Neural progenitor cell (in vitro differentiated cells): ENCODE measurements around the gene SNX21. TPM values are rescaled to one million over a fixed set of nuclear protein-coding genes. Genes with fewer than 3 reads are reported as not detected.

Experiments
- DNase-seq: peaks from one replicate; pipeline ENCODE4 v3.0.0-alpha.2; 2016; ENCODE audit warnings: low spot score
- H2AFZ ChIP-seq: fragments of 200-600 bp; sonication (generic); replicated peaks from 2 replicates; pipeline ENCODE4 v1.6.1; 2016; ENCODE audit warnings: antibody characterized with exemption
- H3F3A ChIP-seq: fragments of 200-600 bp; sonication (generic); 2 replicates; pipeline ENCODE4 v1.6.1; 2016; ENCODE audit warnings: antibody characterized with exemption, low read depth
- H3K27ac ChIP-seq: fragments of 200-600 bp; sonication (generic); 2 replicates; pipeline ENCODE4 v1.5.1; 2016; ENCODE audit warnings: mild to moderate bottlenecking
- H3K27me3 ChIP-seq: fragments of 200-600 bp; sonication (generic); 2 replicates; pipeline ENCODE4 v1.6.1; 2016; ENCODE audit warnings: mild to moderate bottlenecking, moderate library complexity
- H3K36me3 ChIP-seq: fragments of 200-600 bp; sonication (generic); 2 replicates; pipeline ENCODE4 v1.5.1; 2016
- H3K4me1 ChIP-seq: fragments of 200-600 bp; sonication (generic); 2 replicates; pipeline ENCODE4 v1.6.1; 2016; ENCODE audit warnings: mixed run types
- H3K4me2 ChIP-seq: fragments of 200-600 bp; sonication (generic); 2 replicates; pipeline ENCODE4 v1.6.1; 2016
- H3K4me3 ChIP-seq: fragments of 200-600 bp; sonication (generic); 2 replicates; pipeline ENCODE4 v1.5.1; 2016
- H3K79me2 ChIP-seq: fragments of 200-600 bp; sonication (generic); 2 replicates; pipeline ENCODE4 v1.6.1; 2016; ENCODE audit warnings: low read depth
- H3K9ac ChIP-seq: fragments of 200-600 bp; sonication (generic); 2 replicates; pipeline ENCODE4 v1.6.1; 2016
- H3K9me3 ChIP-seq: fragments of 200-600 bp; sonication (generic); 2 replicates; pipeline ENCODE4 v1.5.1; 2016; ENCODE audit warnings: low read depth
- H4K20me1 ChIP-seq: fragments of 200-600 bp; sonication (generic); 2 replicates; pipeline ENCODE4 v1.6.1; 2016; ENCODE audit warnings: low read depth
- H3K27ac Mint-ChIP-seq: 3 replicates; pipeline ENCODE4 v1.8.0; 2021; ENCODE audit warnings: mixed read lengths
- H3K27me3 Mint-ChIP-seq: 2 replicates; pipeline ENCODE4 v1.8.0; 2022; ENCODE audit warnings: low read depth, mild to moderate bottlenecking, inconsistent platforms, moderate library complexity, mixed read lengths; ENCODE audit not compliant: insufficient read depth
- H3K36me3 Mint-ChIP-seq: 3 replicates; pipeline ENCODE4 v1.8.0; 2021; ENCODE audit warnings: mixed read lengths
- H3K4me1 Mint-ChIP-seq: 3 replicates; pipeline ENCODE4 v1.8.0; 2021; ENCODE audit warnings: mixed read lengths
- H3K4me3 Mint-ChIP-seq: 3 replicates; pipeline ENCODE4 v1.8.0; 2021; ENCODE audit warnings: mild to moderate bottlenecking, moderate library complexity, mixed read lengths
- H3K9me3 Mint-ChIP-seq: 3 replicates; pipeline ENCODE4 v1.8.0; 2020; ENCODE audit warnings: mixed read lengths
- CTCF ChIP-seq: fragments of 200-600 bp; sonication (generic); IDR thresholded peaks from 2 replicates; pipeline ENCODE4 v1.5.1; 2017; ENCODE audit warnings: antibody characterized with exemption, mild to moderate bottlenecking
- EZH2 ChIP-seq: fragments of 200-600 bp; sonication (generic); IDR thresholded peaks from 2 replicates; pipeline ENCODE4 v1.6.1; 2017; ENCODE audit warnings: antibody characterized with exemption, mild to moderate bottlenecking, moderate library complexity
- EZH2phosphoT487 ChIP-seq: fragments of 200-600 bp; sonication (generic); IDR thresholded peaks from 2 replicates; pipeline ENCODE4 v1.6.1; 2017; ENCODE audit warnings: antibody characterized with exemption
- total RNA-seq: library from RNA; depleted of rRNA; stranded (reverse); fragments of >200 nt; gene quantifications from 2 replicates; pipeline ENCODE4 v1.2.3, GENCODE V29; 2015; ENCODE audit warnings: low replicate concordance

Gene SNX21
- total RNA-seq, 1 donor from 2014 or later = 12.2 TPM

GRCh38 chr20:45878076-45878761 lies 44.6 kb downstream of the SNX21 start:
- no peaks in the 10 kb centered on the region for H3K9me3 Mint-ChIP-seq
- Histone ChIP-seq H4K20me1 (no peaks in the 10 kb centered on the region), H3K4me2 (no peak overlapping the region), H3K9ac (no peak overlapping the region), H3K79me2 (peaks cover 18% of the 10 kb centered on the region), H3K27ac (no peak overlapping the region), H3K4me1 (peaks cover 4% of the 10 kb centered on the region), H3K36me3 (no peaks in the 10 kb centered on the region), H3K27me3 (no peaks in the 10 kb centered on the region), H3K9me3 (no peaks in the 10 kb centered on the region), H3F3A (peaks cover 16% of the 10 kb centered on the region), H2AFZ (no peak overlapping the region), H3K4me3 (no peak overlapping the region)
- no peak overlapping the region for H3K27ac Mint-ChIP-seq
- H3K36me3 Mint-ChIP-seq = peaks cover 8% of the 10 kb centered on the region
- no peak for TF ChIP-seq CTCF
- TF ChIP-seq EZH2phosphoT487 = no peak
- TF ChIP-seq EZH2 = no peak
- H3K4me1 Mint-ChIP-seq = peaks cover 16% of the 10 kb centered on the region
- H3K4me3 Mint-ChIP-seq = no peak overlapping the region
- peaks cover 1% of the 10 kb centered on the region for H3K27me3 Mint-ChIP-seq
- DNase-seq = no peak

DNA sequence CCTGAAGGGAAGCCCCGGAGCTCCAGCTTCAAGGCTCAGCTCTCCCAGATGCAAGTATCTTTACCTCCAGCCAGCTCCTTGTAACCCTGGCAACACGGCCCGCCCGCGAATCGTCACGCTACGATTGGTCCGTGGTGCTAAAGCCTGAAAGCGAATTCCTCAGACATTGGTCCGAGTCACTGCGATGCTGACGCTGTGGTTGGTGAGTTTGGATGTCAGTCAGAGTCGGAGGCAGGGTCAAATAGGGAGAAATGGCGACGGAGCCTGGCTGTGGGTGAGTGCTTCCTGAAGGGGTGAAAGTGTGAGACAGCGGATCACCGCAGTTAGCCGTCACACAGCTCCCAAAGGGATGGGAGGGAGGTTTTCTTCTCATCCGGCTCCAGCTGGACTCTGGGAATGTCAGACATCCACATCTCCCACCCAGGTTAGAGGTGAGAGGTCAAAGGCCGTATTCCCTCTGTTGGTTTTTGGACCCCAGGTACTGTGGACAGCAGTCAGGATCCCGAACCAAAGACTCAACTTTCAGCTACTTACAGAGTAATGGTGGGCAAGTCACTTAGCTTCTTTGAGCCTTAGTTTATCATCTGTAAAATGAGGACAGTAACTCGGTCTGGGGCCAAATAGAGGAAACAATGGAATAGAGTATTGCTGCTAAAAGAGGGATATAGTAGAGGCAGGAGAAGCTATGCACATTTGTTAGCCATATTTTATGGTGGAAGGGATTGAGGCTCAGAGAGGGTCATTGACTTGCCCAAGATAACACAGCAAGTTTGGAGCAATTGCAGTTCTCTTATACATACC lies 47.6 kb downstream of the SNX21 start, which contains the start of gene ZSWIM1:
ZSWIM1 (plus strand) TSS at position 240 of the 801 bp plus-strand sequence. CDS start 1,366 bp downstream, outside the sequence.
- Histone ChIP-seq H3K9ac (peak within 1 kb of the TSS; percentile 80), H3K27ac (no peak within 1 kb of the TSS), H3F3A (peaks cover 16% of the 10 kb centered on the region), H3K36me3 (no peaks in the 10 kb centered on the region), H3K79me2 (peaks cover 18% of the 10 kb centered on the region), H3K4me1 (peaks cover 4% of the 10 kb centered on the region), H3K4me2 (peak within 1 kb of the TSS; percentile 93), H3K27me3 (no peaks in the 10 kb centered on the region), H3K4me3 (peak within 1 kb of the TSS; percentile 80), H4K20me1 (no peaks in the 10 kb centered on the region), H2AFZ (peak within 1 kb of the TSS; percentile 65), H3K9me3 (no peaks in the 10 kb centered on the region)
- Mint-ChIP-seq H3K27me3 (peaks cover 2% of the 10 kb centered on the region), H3K27ac (peak within 1 kb of the TSS; percentile 78), H3K4me3 (peak within 1 kb of the TSS; percentile 94), H3K9me3 (no peaks in the 10 kb centered on the region), H3K4me1 (peaks cover 20% of the 10 kb centered on the region), H3K36me3 (peaks cover 13% of the 10 kb centered on the region)
- DNase-seq = peak; percentile 98
- TF ChIP-seq CTCF (no peak), EZH2 (no peak), EZH2phosphoT487 (no peak)

DNA sequence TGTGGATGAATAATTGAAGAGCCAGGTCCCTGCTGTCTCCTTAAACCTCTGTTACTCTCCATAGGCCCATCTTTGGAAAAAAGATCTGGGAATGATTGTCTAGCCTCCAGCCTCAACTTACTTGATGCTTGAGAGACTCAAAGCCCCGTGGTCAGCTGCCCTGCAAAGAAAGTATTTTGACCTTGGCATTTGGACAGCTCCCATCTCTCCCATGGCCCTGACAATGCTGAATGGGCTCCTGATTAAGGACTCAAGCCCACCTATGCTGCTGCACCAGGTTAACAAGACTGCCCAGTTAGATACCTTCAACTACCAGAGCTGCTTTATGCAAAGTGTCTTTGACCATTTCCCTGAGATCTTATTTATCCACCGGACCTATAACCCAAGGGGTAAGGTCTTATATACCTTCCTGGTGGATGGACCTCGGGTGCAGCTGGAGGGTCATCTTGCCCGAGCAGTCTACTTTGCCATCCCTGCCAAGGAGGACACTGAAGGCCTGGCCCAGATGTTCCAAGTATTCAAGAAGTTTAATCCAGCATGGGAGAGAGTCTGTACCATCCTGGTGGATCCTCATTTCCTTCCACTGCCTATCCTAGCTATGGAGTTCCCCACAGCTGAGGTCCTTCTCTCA lies 49.0 kb downstream of the SNX21 start:
- no peak overlapping the region for H3K27ac ChIP-seq
- H4K20me1 ChIP-seq = no peaks in the 10 kb centered on the region
- no peak for TF ChIP-seq EZH2phosphoT487
- no peak for TF ChIP-seq CTCF
- no peak for TF ChIP-seq EZH2
- H3K27me3 ChIP-seq = no peaks in the 10 kb centered on the region
- Mint-ChIP-seq H3K27ac (no peak overlapping the region), H3K4me3 (peak overlapping the region; percentile 81), H3K9me3 (no peaks in the 10 kb centered on the region), H3K4me1 (peaks cover 20% of the 10 kb centered on the region), H3K27me3 (peaks cover 2% of the 10 kb centered on the region), H3K36me3 (peaks cover 13% of the 10 kb centered on the region)
- H3F3A ChIP-seq = peaks cover 16% of the 10 kb centered on the region
- no peaks in the 10 kb centered on the region for H3K36me3 ChIP-seq
- H3K4me2 ChIP-seq = peak overlapping the region; percentile 93
- H3K4me1 ChIP-seq = peaks cover 4% of the 10 kb centered on the region
- H3K4me3 ChIP-seq = no peak overlapping the region
- H3K79me2 ChIP-seq = peaks cover 18% of the 10 kb centered on the region
- H2AFZ ChIP-seq = no peak overlapping the region
- DNase-seq = no peak
- H3K9me3 ChIP-seq = no peaks in the 10 kb centered on the region
- no peak overlapping the region for H3K9ac ChIP-seq
